Sigmoid colon (tissue), 7 donors: Measurements from ENCODE around the gene SLC12A3. TPM values are rescaled to one million over a fixed set of nuclear protein-coding genes. Genes with fewer than 3 reads are reported as not detected.

Experiments
- DNase-seq: peaks from one replicate; pipeline ENCODE4 v3.0.0-alpha.2; 2019
- H3K27ac ChIP-seq, 4 donors: fragments of 200-600 bp; sonication (generic); one replicate each; pipeline ENCODE4 v1.5.1; 2016 to 2019; ENCODE audit warnings: mild to moderate bottlenecking in 1 of 4
- H3K27me3 ChIP-seq, 3 donors: fragments of 200-600 bp; sonication (generic); one replicate each; pipeline ENCODE4 v1.5.1; 2019; ENCODE audit warnings: mild to moderate bottlenecking in 1 of 3
- H3K36me3 ChIP-seq, 4 donors: fragments of 200-600 bp; sonication (generic); one replicate each; pipeline ENCODE4 v1.5.1; 2016 to 2019
- H3K4me1 ChIP-seq, 4 donors: fragments of 200-600 bp; sonication (generic); one replicate each; pipeline ENCODE4 v1.5.1; 2017 to 2019
- H3K4me3 ChIP-seq, 4 donors: fragments of 200-600 bp; sonication (generic); one replicate each; pipeline ENCODE4 v1.5.1; 2017 to 2019; ENCODE audit warnings: mild to moderate bottlenecking in 2 of 4, moderate library complexity in 1 of 4
- H3K9me3 ChIP-seq, 4 donors: fragments of 200-600 bp in 3 of 4; sonication (generic) in 3 of 4; one replicate each; pipeline versions ENCODE4 v1.5.1 to v1.6.1; 2013 to 2019
- CTCF ChIP-seq, 4 experiments: fragments of 450-650 bp in 3 of 4; fragments of 200-600 bp in 1 of 4; IDR thresholded peaks; one replicate each; pipeline ENCODE4 v1.5.1; 2016 to 2019; ENCODE audit warnings: antibody characterized with exemption in 4 of 4, mild to moderate bottlenecking in 3 of 4, moderate library complexity in 2 of 4
- EP300 ChIP-seq, 4 donors: sonication (generic); formaldehyde crosslinking; IDR thresholded peaks; one replicate each; pipeline ENCODE4 v1.6.1; 2017; ENCODE audit warnings: antibody characterized with exemption in 4 of 4
- POLR2A ChIP-seq, 2 donors: fragments of 450-650 bp; IDR thresholded peaks; one replicate each; pipeline ENCODE4 v1.6.1; 2016; ENCODE audit warnings: antibody characterized with exemption in 2 of 2, mild to moderate bottlenecking in 2 of 2, moderate library complexity in 2 of 2
- POLR2AphosphoS5 ChIP-seq, 4 donors: sonication (generic); formaldehyde crosslinking; IDR thresholded peaks; one replicate each; pipeline ENCODE4 v1.6.1; 2017; ENCODE audit warnings: antibody characterized with exemption in 4 of 4
- WGBS, 2 donors: extraction: QIAGEN DNeasy Blood & Tissue Kit; methylation state at CpG; one replicate each; pipeline ENCODE4 v1.1.7; 2013; 5-methylcytosine and 5-hydroxymethylcytosine counted together
- intact Hi-C: fragments of 100-400 bp; cut with DNase I; formaldehyde crosslinking; loops from one replicate; pipeline ENCODE4 v1.15.1; 2023
- polyA plus RNA-seq, 3 donors: library from polyadenylated mRNA; stranded (reverse); fragments of 200-250 nt; gene quantifications; one replicate each; pipeline ENCODE4 v1.2.3, GENCODE V29; 2013
- total RNA-seq, 4 donors: library from RNA; depleted of rRNA; stranded (reverse); fragments of >200 nt; gene quantifications; one replicate each; pipeline ENCODE4 v1.1.0, GENCODE V29; 2016
- donor health status: healthy with polysubstance abuse.
- donor health status: Bipolar disorder and iron deficiency.
- donor health status: healthy.

Gene SLC12A3
- total and polyA plus RNA-seq, 7 donors, result 0.16 TPM; not detected in 6

- H3K27me3 ChIP-seq, result no peaks in the 10 kb centered on the region
- DNase-seq, result no peak
These were observed 27.7 kb downstream of the SLC12A3 start for GRCh38 chr16:56892705-56893104.

GRCh38 chr16:56894331-56894917 lies 29.4 kb downstream of the SLC12A3 start:
- no peak overlapping the region for H3K27ac ChIP-seq
- no peak for DNase-seq
- TF ChIP-seq EP300 (IDR thresholded peaks at IDR 0.05) (no peak), POLR2A (IDR thresholded peaks at IDR 0.05) (no peak), POLR2AphosphoS5 (IDR thresholded peaks at IDR 0.05) (no peak), CTCF (IDR thresholded peaks at IDR 0.05) (no peak)
- no peak overlapping the region for H3K4me3 ChIP-seq
- H3K9me3 ChIP-seq, result no peaks in the 10 kb centered on the region
- no peaks in the 10 kb centered on the region for H3K4me1 ChIP-seq
- 88 to 92% methylated on average over 12 of the region's 12 CpGs for WGBS, 2 donors
- H3K27me3 ChIP-seq, result no peaks in the 10 kb centered on the region
- intact Hi-C loops, result no loop called here
- H3K36me3 ChIP-seq, result no peaks in the 10 kb centered on the region

More at GRCh38 chr16:56892705-56893104, 27.7 kb downstream of the SLC12A3 start:
- Histone ChIP-seq H3K4me1 (no peaks in the 10 kb centered on the region), H3K9me3 (no peaks in the 10 kb centered on the region), H3K27ac (no peak overlapping the region), H3K36me3 (no peaks in the 10 kb centered on the region), H3K4me3 (no peak overlapping the region)
- intact Hi-C loops, result no loop called here
- TF ChIP-seq EP300 (IDR thresholded peaks at IDR 0.05) (no peak), CTCF (IDR thresholded peaks at IDR 0.05) (no peak), POLR2A (IDR thresholded peaks at IDR 0.05) (no peak), POLR2AphosphoS5 (IDR thresholded peaks at IDR 0.05) (no peak)
- 87 to 88% methylated on average over 14 of the region's 14 CpGs for WGBS, 2 donors

- WGBS, 2 donors, result 62 to 81% methylated on average over 4 of the region's 4 CpGs
- no peak overlapping the region for H3K4me3 ChIP-seq
- no peak overlapping the region for H3K27ac ChIP-seq
- TF ChIP-seq POLR2A (IDR thresholded peaks at IDR 0.05) (no peak), EP300 (IDR thresholded peaks at IDR 0.05) (no peak), CTCF (IDR thresholded peaks at IDR 0.05) (no peak), POLR2AphosphoS5 (IDR thresholded peaks at IDR 0.05) (no peak)
- no peaks in the 10 kb centered on the region for H3K36me3 ChIP-seq
- no peak for DNase-seq
- H3K9me3 ChIP-seq, result no peaks in the 10 kb centered on the region
- H3K4me1 ChIP-seq, result no peaks in the 10 kb centered on the region
- H3K27me3 ChIP-seq, result no peaks in the 10 kb centered on the region
- intact Hi-C loops, result no loop called here
These were observed 30.8 kb downstream of the SLC12A3 start for GRCh38 chr16:56895813-56896212.

- TF ChIP-seq CTCF (IDR thresholded peaks at IDR 0.05), result no peak
- TF ChIP-seq POLR2AphosphoS5 (IDR thresholded peaks at IDR 0.05), result no peak
- TF ChIP-seq POLR2A (IDR thresholded peaks at IDR 0.05), result no peak
- H3K27ac ChIP-seq, result no peak overlapping the region
- no peaks in the 10 kb centered on the region for H3K36me3 ChIP-seq
- no peaks in the 10 kb centered on the region for H3K9me3 ChIP-seq
- intact Hi-C loops, result no loop called here
- no peaks in the 10 kb centered on the region for H3K4me1 ChIP-seq
- WGBS, 2 donors, result 20 to 64% methylated on average over 3 of the region's 3 CpGs
- no peaks in the 10 kb centered on the region for H3K27me3 ChIP-seq
- DNase-seq, result no peak
- no peak overlapping the region for H3K4me3 ChIP-seq
These were observed 31.2 kb downstream of the SLC12A3 start for GRCh38 chr16:56896244-56896643.
